SKM-1 (cell line): ENCODE data around the gene GLB1L3.
"Not testable (repeated sequence)": the region's sequence is repeated elsewhere in the genome, so short reads cannot be mapped to it uniquely, and the experiment has no call there.

ENCODE experiments used
- DNase-seq: peaks from one replicate; lab custom pipeline; 2025; ENCODE audit not compliant: unreplicated experiment; lab: John Stamatoyannopoulos, UW

Gene GLB1L3

GRCh38 chr11:134250246-134250645, 25.9 kb upstream of the GLB1L3 start:
- no peak for DNase-seq

GRCh38 chr11:134250675-134251074, 25.5 kb upstream of the GLB1L3 start:
- no peak for DNase-seq

GRCh38 chr11:134252346-134253187, 23.6 kb upstream of the GLB1L3 start:
- no peak for DNase-seq

- peak; percentile 87 for DNase-seq
Measured at GRCh38 chr11:134253188-134253993, 22.8 kb upstream of the GLB1L3 start, which contains the start of the genes ACAD8 and THYN1. Gene ACAD8, plus strand, starts transcription at chr11:134253568. Its CDS starts 33 bp downstream, at chr11:134253601. Gene THYN1, minus strand, starts transcription at chr11:134253352. Its CDS starts 470 bp downstream, at chr11:134252882.

GRCh38 chr11:134254433-134255183, 21.6 kb upstream of the GLB1L3 start:
- DNase-seq, result no peak

- DNase-seq, result not testable (repeated sequence)
Measured at GRCh38 chr11:134255184-134255561, 21.0 kb upstream of the GLB1L3 start.

- no peak for DNase-seq
Measured at GRCh38 chr11:134257101-134257500, 19.1 kb upstream of the GLB1L3 start.

- DNase-seq, result no peak
Measured at GRCh38 chr11:134258577-134258976, 17.6 kb upstream of the GLB1L3 start.

GRCh38 chr11:134260503-134260902, 15.7 kb upstream of the GLB1L3 start:
- DNase-seq, result peak; percentile 4

GRCh38 chr11:134260983-134261382, 15.2 kb upstream of the GLB1L3 start:
- DNase-seq, result no peak

- DNase-seq, result peak; percentile 11
Measured at GRCh38 chr11:134261626-134262488, 14.3 kb upstream of the GLB1L3 start.

GRCh38 chr11:134264966-134265764, 11.0 kb upstream of the GLB1L3 start:
- DNase-seq, result no peak

- no peak for DNase-seq
Measured at GRCh38 chr11:134266440-134266839, 9.7 kb upstream of the GLB1L3 start.

GRCh38 chr11:134266841-134267251, 9.3 kb upstream of the GLB1L3 start:
- DNase-seq, result no peak

GRCh38 chr11:134267461-134267860, 8.7 kb upstream of the GLB1L3 start:
- DNase-seq, result no peak

- no peak for DNase-seq
Measured at GRCh38 chr11:134267966-134268365, 8.2 kb upstream of the GLB1L3 start.

GRCh38 chr11:134270250-134270714, 5.9 kb upstream of the GLB1L3 start:
- no peak for DNase-seq

- no peak for DNase-seq
Measured at GRCh38 chr11:134271978-134272377, 4.2 kb upstream of the GLB1L3 start.
